Stimulated activated CD4-positive, alpha-beta T cell treated with anti-CD3 and anti-CD28 coated beads, Interleukin-12 subunit alpha, Interleukin-12 subunit beta, amount 100 ng/mL, for 4 hours (primary cell): ENCODE measurements around the gene SSTR5.
"Not testable (repeated sequence)": the region's sequence is repeated elsewhere in the genome, so short reads cannot be mapped to it uniquely, and the experiment has no call there.

Experiments used
- DNase-seq: peaks from one replicate; pipeline ENCODE4 v3.0.0-alpha.2; 2020

The SSTR5 gene

GRCh38 chr16:1076801-1077576, 4.4 kb downstream of the SSTR5 start:
- no peak for DNase-seq

GRCh38 chr16:1077877-1078578, 5.5 kb downstream of the SSTR5 start:
- DNase-seq, result no peak

DNA sequence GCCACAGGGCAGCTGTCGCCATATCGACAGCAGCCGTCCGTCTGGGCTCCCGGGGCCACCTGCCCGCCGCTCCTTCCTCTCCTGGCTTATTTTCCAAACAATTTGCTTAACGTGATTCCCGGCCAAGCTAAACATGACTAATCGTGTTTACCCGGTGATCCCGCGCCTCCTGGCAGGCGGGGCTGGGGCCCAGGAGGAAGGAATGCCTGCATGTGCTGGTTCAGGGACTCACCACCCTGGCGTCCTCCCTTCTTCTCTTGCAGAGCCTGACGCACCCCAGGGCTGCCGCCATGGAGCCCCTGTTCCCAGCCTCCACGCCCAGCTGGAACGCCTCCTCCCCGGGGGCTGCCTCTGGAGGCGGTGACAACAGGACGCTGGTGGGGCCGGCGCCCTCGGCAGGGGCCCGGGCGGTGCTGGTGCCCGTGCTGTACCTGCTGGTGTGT, 6.1 kb downstream of the SSTR5 start:
- DNase-seq, result no peak

DNA sequence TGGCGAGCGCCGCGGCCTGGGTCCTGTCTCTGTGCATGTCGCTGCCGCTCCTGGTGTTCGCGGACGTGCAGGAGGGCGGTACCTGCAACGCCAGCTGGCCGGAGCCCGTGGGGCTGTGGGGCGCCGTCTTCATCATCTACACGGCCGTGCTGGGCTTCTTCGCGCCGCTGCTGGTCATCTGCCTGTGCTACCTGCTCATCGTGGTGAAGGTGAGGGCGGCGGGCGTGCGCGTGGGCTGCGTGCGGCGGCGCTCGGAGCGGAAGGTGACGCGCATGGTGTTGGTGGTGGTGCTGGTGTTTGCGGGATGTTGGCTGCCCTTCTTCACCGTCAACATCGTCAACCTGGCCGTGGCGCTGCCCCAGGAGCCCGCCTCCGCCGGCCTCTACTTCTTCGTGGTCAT, 6.8 kb downstream of the SSTR5 start:
- no peak for DNase-seq

- DNase-seq, result no peak
Measured at GRCh38 chr16:1079786-1080525, 7.4 kb downstream of the SSTR5 start.

DNA sequence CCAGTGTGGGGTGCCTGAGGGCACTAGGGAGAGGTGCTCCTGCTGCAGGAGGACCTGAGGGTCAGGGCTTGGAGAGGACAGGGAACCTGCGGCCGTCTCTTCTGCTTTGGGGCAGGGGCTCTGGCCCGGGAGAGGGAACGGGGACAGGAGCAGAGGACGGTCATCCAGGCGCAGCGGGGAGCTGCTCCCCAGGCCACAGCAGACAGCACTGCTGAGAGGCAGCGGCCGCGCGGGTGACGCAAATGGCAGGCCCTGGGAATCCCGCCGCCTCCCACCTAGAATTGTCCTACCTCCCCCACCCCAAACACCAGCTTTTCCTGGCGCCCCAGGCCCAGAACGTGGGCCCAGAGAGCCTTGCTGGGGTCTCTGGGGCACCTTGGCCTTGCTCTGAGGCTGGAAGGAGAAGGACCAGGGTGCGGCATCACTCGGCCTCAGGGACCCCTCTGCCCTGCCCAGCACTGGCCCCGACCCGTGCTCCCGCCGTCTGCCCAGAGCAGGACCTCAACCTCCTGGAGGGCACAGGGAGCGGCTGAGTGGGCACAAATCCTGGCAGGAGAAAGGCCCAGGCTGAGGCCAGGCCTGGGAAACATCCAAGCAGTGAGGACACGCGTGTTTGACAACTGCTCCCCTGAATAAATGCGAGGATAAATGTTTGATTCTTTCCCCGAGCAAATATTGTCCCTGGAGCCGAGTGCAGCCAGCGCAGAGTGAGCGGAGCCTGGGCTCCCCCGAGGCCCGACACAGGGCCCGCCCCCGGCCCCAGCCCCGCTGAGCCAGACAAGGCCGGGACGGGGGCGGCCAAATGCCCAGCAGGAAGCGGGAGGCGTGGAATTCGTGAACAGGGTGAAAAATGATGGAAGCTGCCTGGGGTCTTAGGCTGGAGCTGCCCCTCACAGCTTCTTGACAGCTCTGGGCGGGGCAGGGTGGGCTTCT, 8.5 kb downstream of the SSTR5 start:
- DNase-seq, result no peak

DNA sequence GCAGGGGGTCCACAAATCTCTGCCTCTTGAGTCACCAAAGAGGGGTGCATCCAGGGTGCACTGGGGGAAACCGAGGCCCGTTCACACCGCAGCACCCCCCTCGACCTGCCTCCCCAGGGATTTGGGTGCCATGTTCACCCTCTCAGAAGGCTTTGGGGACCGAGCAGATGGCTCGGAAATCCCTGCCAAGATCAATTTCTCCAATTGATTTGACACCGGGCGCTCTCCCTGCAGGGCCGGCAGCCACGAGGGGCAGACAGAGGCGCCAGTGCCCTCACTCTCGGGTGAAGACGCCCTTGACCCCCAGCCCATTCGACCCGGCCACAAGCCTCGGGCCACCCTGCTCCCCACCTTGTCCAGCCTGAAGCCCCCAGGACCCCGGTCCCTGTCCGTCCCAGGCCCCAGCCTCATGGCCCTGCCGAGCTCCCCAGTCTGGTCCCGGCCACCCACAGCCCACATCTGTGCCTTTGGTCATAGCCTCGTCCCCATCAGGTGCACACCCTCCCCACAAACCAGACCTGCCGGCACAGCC, 9.3 kb downstream of the SSTR5 start:
- DNase-seq, result no peak

DNA sequence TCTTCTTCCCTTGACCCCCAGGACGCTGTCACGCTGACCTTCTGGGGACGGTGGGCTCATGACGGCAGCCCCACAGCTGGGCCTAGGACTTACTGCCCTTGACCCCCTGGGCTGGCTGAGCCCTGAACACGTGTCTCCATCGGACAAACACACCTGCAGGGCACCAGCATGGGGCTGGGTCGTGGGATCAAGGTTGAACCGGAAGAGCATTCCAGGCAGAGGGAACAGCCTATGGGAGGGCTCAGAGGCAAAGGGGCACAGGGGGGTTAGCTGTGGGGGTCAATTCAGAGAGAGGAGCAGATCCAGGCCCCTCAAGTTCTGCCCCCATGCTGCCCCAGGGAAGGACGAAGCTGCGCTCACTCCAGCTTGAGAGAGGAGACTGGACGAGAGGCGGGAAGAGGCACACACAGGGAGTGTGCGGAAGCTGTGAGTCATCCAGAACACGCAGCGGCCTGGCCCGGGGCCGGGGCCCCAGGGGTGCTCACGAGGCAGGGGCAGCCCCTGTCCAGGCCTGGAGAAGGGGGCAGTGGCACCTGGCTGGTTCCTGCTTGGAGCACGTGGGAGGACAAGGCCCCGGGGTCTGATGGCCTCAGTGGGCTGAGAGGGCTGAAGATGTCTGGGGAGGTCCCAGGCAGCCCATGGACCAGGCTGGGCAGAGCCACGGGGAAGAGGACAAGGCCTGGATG, 9.9 kb downstream of the SSTR5 start:
- DNase-seq, result no peak

DNA sequence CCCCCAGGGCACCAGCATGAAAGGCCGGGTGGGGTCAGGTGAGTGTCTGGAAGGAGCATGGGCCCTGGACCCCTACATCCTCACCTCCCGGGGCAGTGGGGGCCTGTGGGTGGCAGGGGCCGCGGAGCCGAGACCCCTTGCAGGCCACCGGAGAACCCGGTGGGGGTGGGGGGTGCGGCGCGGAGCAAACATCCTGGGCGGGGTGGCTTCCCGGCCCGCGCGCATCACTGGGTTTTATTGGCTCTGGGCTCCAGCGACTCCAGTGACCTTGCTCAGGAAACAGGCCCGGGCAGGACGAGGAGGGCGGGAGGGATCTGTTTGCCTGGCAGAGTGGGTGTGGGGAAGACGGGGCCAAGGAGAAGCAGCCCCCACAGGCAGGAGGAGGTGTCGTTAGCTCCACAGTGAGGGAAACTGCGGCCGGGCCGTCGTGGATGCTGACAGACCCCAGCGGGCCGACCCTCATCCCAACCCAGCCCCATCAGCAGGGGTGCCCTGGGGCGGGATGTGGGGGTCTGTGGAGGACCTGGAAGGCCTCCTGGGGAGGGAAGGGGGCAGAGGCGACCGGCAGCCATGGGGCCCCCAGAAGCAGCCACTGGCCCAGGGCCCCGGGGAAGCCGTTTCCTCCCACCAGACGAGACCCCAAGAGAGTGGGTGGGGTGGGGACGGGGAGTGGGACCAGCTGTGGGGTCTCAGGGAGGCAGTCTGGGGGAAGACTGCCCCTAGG, 10.6 kb downstream of the SSTR5 start:
- DNase-seq, result no peak

DNA sequence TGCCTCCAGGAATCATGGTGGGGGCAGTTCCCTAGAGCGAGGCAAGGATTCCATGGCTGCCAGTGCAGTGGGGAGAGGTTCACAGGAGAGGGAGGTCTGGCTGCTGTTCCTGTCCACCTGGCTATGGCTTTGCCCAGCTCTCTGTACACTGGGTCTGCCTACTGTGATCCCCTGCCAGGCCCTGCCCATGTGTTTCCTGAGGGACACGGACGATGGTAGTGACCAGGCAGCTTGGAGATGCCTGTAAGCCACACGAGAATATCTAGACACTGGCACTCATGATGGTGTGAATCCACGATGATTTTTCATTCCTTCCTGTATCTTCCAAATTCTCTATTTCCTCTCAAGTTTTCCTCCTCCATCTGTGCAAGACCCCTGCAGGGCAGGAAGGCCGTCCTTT, 12.4 kb downstream of the SSTR5 start:
- DNase-seq, result no peak

- DNase-seq, result not testable (repeated sequence)
Measured at GRCh38 chr16:1086443-1086842, 13.9 kb downstream of the SSTR5 start.

DNA sequence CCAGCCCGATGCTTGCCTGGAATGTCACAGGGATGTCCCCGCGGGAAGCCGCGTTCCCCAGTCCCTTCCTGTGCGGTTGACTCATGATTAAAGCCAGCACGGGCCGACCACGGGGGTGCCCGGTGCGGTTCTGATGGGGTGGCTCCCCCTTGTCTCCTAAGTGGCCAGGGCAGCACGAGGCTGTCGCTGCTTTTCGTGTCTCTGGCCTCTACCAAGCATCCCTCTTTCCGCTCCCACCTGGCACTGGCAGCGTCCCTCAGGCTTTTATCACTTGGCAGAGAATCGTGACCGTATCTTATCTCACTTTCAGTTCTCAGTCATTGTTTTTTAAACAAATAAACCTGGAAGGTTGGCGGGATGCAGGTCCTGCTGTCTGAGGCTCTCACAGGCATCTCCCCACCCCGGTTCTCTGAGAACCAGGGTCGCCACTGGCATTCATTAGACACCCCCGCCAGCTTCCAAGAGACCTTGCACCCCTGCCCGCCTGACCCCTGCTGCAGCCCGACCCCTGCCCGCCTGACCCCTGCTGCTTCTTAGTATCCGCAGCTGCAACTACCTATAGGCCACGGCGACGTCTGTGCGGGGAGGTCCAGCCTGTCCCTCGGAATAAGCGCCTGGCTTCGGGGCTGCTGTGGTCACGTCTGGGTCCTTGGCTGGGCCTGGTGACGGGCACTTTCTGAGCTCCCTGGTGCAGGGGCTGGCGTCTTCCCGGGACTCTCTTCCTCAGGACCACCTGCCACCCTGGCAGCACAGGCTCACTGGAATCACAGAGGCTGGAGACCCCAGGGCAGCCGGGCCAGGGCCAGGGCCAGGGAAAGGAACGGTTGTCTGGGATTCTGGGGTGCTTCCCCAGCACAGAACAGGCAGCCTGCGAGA, 16.0 kb downstream of the SSTR5 start:
- no peak for DNase-seq

DNA sequence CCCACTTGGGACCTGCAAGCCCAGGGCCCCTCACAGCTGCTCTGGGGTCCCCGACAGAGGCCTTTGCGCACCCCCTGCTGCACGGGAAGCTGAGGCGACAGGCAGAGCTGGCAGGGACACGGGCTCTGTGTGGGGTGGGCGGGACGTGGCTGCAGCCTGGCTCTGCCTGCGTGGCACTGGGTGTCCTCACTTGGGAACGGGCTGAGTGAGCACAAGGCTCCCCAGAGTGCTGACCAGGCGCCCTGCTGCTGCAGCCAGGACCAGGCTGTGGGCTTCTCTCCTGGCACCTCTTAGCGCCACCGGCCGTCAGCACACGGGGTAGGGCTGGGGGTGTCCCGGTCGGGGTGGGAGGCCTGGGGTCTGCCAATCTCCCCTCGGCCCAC, 16.9 kb downstream of the SSTR5 start:
- DNase-seq, result no peak

- DNase-seq, result no peak
Measured at GRCh38 chr16:1089822-1090619, 17.5 kb downstream of the SSTR5 start.

DNA sequence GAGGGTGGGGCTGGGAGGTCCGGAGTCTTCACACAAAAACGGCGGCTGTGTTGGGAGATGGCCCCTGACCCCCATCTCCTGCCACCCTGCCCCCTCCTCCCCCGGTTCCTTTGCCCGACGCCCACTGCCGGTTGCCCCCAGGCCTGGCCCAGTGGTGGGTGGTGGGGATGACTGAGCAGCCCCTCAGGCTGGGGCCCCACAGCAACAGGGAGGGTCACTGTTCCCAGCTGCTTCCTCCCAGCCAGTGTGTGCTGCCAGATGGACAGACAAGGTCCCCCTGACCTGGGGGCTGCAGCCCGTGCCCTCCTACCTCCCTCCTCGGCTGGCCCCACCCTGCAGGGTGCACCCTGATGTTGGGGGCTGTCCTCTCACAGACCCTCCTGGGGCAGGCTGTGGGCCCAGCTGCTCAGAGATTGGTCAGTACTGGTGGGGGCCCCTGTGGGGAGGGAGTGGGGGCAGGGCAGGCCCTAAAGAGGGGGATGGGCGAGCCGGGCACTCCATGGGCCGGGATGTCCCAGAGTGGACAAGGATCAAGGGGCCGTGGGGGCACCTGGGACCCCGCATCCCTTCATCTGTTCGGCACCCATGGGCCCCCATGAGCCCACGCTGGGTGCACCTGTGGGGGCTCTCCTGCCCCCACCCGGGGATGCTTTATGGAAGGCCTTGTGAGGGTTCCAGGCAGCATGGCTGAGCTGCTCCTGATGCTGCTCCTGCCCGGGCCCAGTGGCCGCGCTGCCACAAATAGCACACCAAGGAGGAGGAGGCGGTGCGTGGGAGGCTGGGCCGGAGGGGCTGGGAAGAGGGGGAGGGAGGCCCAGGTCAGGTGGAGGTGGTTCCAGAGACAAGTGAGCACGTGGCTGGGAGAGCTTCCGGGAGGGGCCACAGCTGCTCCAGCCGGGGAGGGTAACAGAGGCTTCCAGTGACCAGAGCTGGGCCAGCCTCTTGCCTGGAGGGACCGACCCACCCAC, 18.4 kb downstream of the SSTR5 start:
- no peak for DNase-seq

- DNase-seq, result no peak
Measured at GRCh38 chr16:1091992-1092552, 19.5 kb downstream of the SSTR5 start.

DNA sequence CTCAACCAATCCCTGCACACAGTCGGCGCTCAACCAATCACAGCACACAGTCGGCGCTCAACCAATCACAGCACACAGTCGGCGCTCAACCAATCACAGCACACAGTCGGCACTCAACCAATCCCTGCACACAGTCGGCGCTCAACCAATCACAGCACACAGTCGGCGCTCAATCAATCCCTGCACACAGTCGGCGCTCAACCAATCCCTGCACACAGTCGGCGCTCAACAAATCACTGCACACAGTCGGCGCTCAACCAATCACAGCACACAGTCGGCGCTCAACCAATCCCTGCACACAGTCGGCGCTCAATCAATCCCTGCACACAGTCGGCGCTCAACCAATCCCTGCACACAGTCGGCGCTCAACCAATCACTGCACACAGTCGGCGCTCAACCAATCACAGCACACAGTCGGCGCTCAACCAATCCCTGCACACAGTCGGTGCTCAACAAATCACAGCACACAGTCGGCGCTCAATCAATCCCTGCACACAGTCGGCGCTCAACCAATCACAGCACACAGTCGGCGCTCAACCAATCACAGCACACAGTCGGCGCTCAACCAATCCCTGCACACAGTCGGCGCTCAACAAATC, 20.2 kb downstream of the SSTR5 start:
- DNase-seq, result not testable (repeated sequence)
